Measurements from ENCODE around the gene RACK1.
A peak's percentile ranks its signal among the peaks of the same experiment; 100 is the strongest.

Gene RACK1

DNA sequence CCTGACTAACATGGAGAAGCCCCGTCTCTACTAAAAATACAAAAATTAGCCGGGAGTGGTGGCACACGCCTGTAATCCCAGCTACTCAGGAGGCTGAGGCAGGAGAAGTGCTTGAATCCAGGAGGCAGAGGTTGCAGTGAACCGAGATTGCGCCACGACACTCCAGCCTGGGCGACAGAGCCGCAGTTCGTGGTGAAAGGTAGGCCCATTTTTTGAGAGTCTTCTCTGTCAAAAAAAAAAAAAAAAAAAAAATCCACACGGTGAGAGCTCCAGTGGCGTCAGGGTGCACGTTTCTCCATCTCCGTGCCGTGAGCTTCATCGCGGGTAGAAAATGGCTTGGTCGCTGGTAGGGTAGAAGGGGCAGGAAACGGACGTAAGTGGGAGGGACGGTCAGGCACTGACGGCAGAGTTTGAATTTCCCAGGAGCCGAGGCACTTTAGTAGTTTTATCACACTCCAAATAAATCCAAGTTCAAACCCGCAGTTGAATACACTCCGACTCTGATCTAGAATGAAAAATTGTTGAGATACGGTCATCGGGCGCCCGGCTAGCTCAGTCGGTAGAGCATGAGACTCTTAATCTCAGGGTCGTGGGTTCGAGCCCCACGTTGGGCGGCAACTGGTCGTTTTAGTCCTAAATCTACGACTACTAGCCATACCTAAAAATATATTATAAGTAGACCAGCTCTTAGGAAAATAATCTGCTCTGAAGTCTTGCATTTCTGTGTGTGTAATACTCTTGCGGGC is 36.3 kb downstream of the RACK1 start:
- H3K27me3 ChIP-seq (ENCODE audit: low read length) = no peaks in the 10 kb centered on the region
- H3K4me3 ChIP-seq (ENCODE audit: insufficient read depth, low read length, poor library complexity, severe bottlenecking) = peak overlapping the region; percentile 54
- H3K4me2 ChIP-seq (ENCODE audit: low read depth, low read length, poor library complexity, severe bottlenecking) = peak overlapping the region; percentile 60
- H2AFZ ChIP-seq (ENCODE audit: low read depth, low read length, severe bottlenecking) = peak overlapping the region; percentile 68
- no peaks in the 10 kb centered on the region for H4K20me1 ChIP-seq (ENCODE audit: low read depth, low read length)
- H3K79me2 ChIP-seq (ENCODE audit: insufficient read depth, low read length) = no peaks in the 10 kb centered on the region
- H3K9me2 ChIP-seq (replicated peaks; ENCODE audit: insufficient read depth, low read length) = no peaks in the 10 kb centered on the region
- no peak for TF ChIP-seq EZH2phosphoT487 (conservative IDR thresholded peaks at IDR 0.05; ENCODE audit: low read length)
- TF ChIP-seq, protein P1, sequence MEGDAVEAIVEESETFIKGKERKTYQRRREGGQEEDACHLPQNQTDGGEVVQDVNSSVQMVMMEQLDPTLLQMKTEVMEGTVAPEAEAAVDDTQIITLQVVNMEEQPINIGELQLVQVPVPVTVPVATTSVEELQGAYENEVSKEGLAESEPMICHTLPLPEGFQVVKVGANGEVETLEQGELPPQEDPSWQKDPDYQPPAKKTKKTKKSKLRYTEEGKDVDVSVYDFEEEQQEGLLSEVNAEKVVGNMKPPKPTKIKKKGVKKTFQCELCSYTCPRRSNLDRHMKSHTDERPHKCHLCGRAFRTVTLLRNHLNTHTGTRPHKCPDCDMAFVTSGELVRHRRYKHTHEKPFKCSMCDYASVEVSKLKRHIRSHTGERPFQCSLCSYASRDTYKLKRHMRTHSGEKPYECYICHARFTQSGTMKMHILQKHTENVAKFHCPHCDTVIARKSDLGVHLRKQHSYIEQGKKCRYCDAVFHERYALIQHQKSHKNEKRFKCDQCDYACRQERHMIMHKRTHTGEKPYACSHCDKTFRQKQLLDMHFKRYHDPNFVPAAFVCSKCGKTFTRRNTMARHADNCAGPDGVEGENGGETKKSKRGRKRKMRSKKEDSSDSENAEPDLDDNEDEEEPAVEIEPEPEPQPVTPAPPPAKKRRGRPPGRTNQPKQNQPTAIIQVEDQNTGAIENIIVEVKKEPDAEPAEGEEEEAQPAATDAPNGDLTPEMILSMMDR (IDR thresholded peaks at IDR 0.05; ENCODE audit: insufficient read depth, low read length, poor library complexity, severe bottlenecking) = no peak
- peak overlapping the region; percentile 57 for H3K9ac ChIP-seq (ENCODE audit: low read length)
- H3K9me3 ChIP-seq (ENCODE audit: insufficient read depth, low read length) = no peaks in the 10 kb centered on the region
- no peaks in the 10 kb centered on the region for H3K36me3 ChIP-seq (ENCODE audit: low read length)
- H3K27ac ChIP-seq (ENCODE audit: low read depth, low read length) = peak overlapping the region; percentile 37; the same call in 1 of the 2 replicates
- H3F3A ChIP-seq (ENCODE audit: insufficient read depth) = peaks cover 12% of the 10 kb centered on the region

DNA sequence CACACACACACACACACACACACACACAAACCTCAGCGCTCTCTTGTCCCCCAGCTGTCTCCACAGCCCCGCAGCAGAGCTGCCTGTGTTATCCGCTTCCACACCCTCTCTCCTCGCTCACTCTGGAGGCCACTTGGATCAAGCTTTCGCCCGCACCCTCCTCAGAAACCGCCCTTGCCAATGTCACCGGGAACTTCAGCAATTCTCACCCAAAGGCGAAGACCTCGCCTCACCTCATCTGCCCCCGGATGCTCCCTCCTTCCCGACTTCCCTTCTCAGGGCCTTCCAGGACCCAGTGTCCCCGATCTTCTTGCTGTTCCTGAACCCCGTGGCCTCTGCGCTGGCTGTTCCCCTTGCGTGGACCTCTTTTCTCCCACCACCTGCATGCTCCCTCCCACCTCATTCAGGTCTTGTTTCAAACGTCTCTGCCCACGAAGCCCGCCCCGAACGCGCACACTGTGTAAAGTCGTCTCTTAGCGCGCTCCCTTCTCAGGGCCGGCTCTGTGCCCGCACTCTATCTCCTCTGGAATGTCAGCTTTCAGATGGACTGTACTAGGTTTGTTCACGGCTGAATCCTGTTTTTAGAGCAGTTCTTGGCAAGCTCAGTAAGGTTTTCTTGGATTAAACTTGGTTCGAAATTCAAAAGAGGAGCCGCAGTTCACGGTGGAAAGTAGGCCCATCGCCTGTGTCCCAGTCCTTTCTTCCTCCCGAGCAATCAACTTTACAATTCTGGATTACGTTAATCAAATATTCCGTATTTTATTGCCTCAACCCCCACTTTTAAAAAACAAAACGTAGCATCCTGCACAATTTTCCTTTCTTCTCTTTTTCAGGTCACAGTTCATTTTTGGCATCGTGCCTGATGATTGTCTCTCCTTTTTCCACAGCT is 37.7 kb downstream of the RACK1 start:
- Histone ChIP-seq H3K4me2 (ENCODE audit: low read depth, low read length, poor library complexity, severe bottlenecking) (peak overlapping the region; percentile 60), H3K36me3 (ENCODE audit: low read length) (no peaks in the 10 kb centered on the region), H3K27me3 (ENCODE audit: low read length) (no peaks in the 10 kb centered on the region), H3K4me3 (ENCODE audit: insufficient read depth, low read length, poor library complexity, severe bottlenecking) (peak overlapping the region; percentile 23), H3K9ac (ENCODE audit: low read length) (peak overlapping the region; percentile 10; the same call in 1 of the 2 replicates), H4K20me1 (ENCODE audit: low read depth, low read length) (no peaks in the 10 kb centered on the region), H3K27ac (ENCODE audit: low read depth, low read length) (no peak overlapping the region), H3K79me2 (ENCODE audit: insufficient read depth, low read length) (no peaks in the 10 kb centered on the region), H3K9me3 (ENCODE audit: insufficient read depth, low read length) (no peaks in the 10 kb centered on the region), H2AFZ (ENCODE audit: low read depth, low read length, severe bottlenecking) (no peak overlapping the region), H3K9me2 (replicated peaks; ENCODE audit: insufficient read depth, low read length) (no peaks in the 10 kb centered on the region), H3F3A (ENCODE audit: insufficient read depth) (peaks cover 7% of the 10 kb centered on the region)
- TF ChIP-seq EZH2phosphoT487 (conservative IDR thresholded peaks at IDR 0.05; ENCODE audit: low read length) = peak; percentile 76; the same call in 1 of the 2 replicates
- TF ChIP-seq, protein P1 (IDR thresholded peaks at IDR 0.05; ENCODE audit: insufficient read depth, low read length, poor library complexity, severe bottlenecking) = no peak

DNA sequence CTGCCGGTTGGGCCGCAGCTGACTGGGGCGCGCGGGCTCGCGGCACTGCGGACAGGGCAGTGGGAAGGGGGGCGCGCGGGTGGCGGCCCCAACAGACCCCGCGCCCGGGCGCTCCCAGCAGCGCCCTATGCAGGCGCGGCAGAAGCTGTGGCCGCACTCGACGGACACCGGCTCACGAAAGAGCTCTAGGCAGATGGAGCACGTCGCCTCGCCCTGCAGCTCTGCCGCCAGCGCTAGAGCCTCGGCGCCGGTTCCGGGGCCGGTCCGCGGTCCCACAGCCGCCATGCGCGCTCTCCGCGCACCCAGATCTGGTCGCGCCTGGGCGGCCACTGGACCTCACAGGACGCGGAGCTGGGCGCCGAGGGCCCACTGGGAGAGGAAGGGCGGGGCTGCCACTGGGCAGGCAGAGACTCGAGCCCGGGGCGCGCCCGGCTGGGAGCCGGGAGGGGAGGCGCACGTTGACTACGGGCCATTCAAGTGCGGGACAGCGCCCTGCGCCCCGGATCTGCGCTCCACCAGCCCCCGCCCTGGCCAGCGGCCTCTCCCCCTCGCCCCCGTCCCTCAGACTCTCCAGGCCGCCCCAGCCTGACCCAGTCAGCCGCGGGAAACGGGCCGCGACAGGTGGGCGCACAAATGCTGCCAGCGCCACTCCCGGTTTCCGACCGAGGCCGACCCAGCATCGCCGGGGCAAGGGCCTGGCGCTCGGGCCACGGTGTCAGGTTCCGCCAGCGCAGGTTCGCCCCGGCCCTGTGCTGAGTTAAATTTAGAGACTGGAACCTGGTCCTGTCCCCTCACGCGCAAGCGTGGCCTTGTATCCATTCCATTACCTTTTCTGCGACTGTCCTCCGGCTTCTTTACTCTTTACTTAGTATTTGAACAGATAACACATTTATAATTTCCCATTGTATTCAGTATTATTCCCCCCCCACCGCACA is 38.6 kb downstream of the RACK1 start, which contains the start of gene TRIM7:
Gene TRIM7 (minus strand): TSS at position 371 of the 935 bp plus-strand sequence. CDS start 86 bp downstream, at position 285.
- H3K9me3 ChIP-seq (ENCODE audit: insufficient read depth, low read length) = no peaks in the 10 kb centered on the region
- TF ChIP-seq, protein P1 (IDR thresholded peaks at IDR 0.05; ENCODE audit: insufficient read depth, low read length, poor library complexity, severe bottlenecking) = no peak
- no peak for TF ChIP-seq EZH2phosphoT487 (conservative IDR thresholded peaks at IDR 0.05; ENCODE audit: low read length)
- no peaks in the 10 kb centered on the region for H3K79me2 ChIP-seq (ENCODE audit: insufficient read depth, low read length)
- no peaks in the 10 kb centered on the region for H4K20me1 ChIP-seq (ENCODE audit: low read depth, low read length)
- no peak within 1 kb of the TSS for H3K27ac ChIP-seq (ENCODE audit: low read depth, low read length)
- H3K9me2 ChIP-seq (replicated peaks; ENCODE audit: insufficient read depth, low read length) = no peaks in the 10 kb centered on the region
- peak within 1 kb of the TSS; percentile 23 for H3K4me3 ChIP-seq (ENCODE audit: insufficient read depth, low read length, poor library complexity, severe bottlenecking)
- H3K27me3 ChIP-seq (ENCODE audit: low read length) = no peaks in the 10 kb centered on the region
- H3K4me2 ChIP-seq (ENCODE audit: low read depth, low read length, poor library complexity, severe bottlenecking) = peak within 1 kb of the TSS; percentile 60
- H3K9ac ChIP-seq (ENCODE audit: low read length) = no peak within 1 kb of the TSS
- no peaks in the 10 kb centered on the region for H3K36me3 ChIP-seq (ENCODE audit: low read length)
- H3F3A ChIP-seq (ENCODE audit: insufficient read depth) = peaks cover 7% of the 10 kb centered on the region
- no peak within 1 kb of the TSS for H2AFZ ChIP-seq (ENCODE audit: low read depth, low read length, severe bottlenecking)
